Thyroid gland (tissue), 4 donors: ENCODE measurements around the gene TFCP2L1. TPM values are rescaled to one million over a fixed set of nuclear protein-coding genes. Genes with fewer than 3 reads are reported as not detected.

ENCODE experiments used
- DNase-seq, 2 donors: peaks; one replicate each; pipeline ENCODE4 v3.0.0-alpha.2; 2019
- H3K27ac ChIP-seq, 3 donors: fragments of 200-600 bp; sonication (generic); 1 replicate in 2 of 3; 2 replicates in 1 of 3; pipeline ENCODE4 v1.5.1; 2016 to 2019; ENCODE audit warnings: mild to moderate bottlenecking in 1 of 3, moderate library complexity in 1 of 3
- H3K27me3 ChIP-seq: fragments of 200-600 bp; sonication (generic); one replicate; pipeline ENCODE4 v1.5.1; 2019
- H3K36me3 ChIP-seq, 2 donors: fragments of 200-600 bp; sonication (generic); one replicate each; pipeline ENCODE4 v1.5.1; 2016 to 2019
- H3K4me1 ChIP-seq, 2 donors: fragments of 200-600 bp; sonication (generic); one replicate each; pipeline ENCODE4 v1.5.1; 2017 to 2019
- H3K4me3 ChIP-seq, 3 donors: fragments of 200-600 bp; sonication (generic); replicated peaks in 1 of 3; 1 replicate in 2 of 3; 2 replicates in 1 of 3; pipeline ENCODE4 v1.5.1; 2016; ENCODE audit warnings: mild to moderate bottlenecking in 1 of 3
- H3K9me3 ChIP-seq: fragments of 200-600 bp; sonication (generic); one replicate; pipeline ENCODE4 v1.5.1; 2017
- CTCF ChIP-seq, 6 experiments: fragments of 200-600 bp in 3 of 6; fragments of 450-650 bp in 3 of 6; sonication (generic) in 3 of 6; IDR thresholded peaks; one replicate each; pipeline ENCODE4 v1.5.1; 2016 to 2019; ENCODE audit warnings: antibody characterized with exemption in 6 of 6, mild to moderate bottlenecking in 2 of 6, inconsistent platforms in 1 of 6, moderate library complexity in 1 of 6
- POLR2A ChIP-seq, 2 donors: fragments of 450-650 bp; IDR thresholded peaks; one replicate each; pipeline ENCODE4 v1.6.1; 2017; ENCODE audit warnings: antibody characterized with exemption in 2 of 2, mild to moderate bottlenecking in 2 of 2, moderate library complexity in 1 of 2
- WGBS, 2 donors: methylation state at CpG; one replicate each; pipeline ENCODE4 v1.1.5; 2017; 5-methylcytosine and 5-hydroxymethylcytosine counted together
- intact Hi-C: fragments of 100-400 bp; cut with DNase I; formaldehyde crosslinking; loops from one replicate; pipeline ENCODE4 v1.15.1; 2023
- total RNA-seq, 4 donors: library from RNA; depleted of rRNA; stranded (reverse); fragments of >200 nt; gene quantifications; one replicate each; pipeline ENCODE4 v1.2.3, GENCODE V29; 2016

The TFCP2L1 gene
- total RNA-seq, 4 donors from 2014 or later = 97.4 to 188 (median 146) TPM

- Histone ChIP-seq H3K4me3 (no peak overlapping the region), H3K27me3 (no peaks in the 10 kb centered on the region), H3K27ac (no peak overlapping the region), H3K36me3 (no peaks in the 10 kb centered on the region), H3K4me1 (peaks cover 24 to 43% of the 10 kb centered on the region in 2 donors), H3K9me3 (no peaks in the 10 kb centered on the region)
- TF ChIP-seq CTCF (IDR thresholded peaks at IDR 0.05) (no peak), POLR2A (IDR thresholded peaks at IDR 0.05) (no peak)
- intact Hi-C loops = no loop called here
- no peak for DNase-seq
- WGBS, 2 donors = 89 to 97% methylated on average over 10 of the region's 10 CpGs
Observed at GRCh38 chr2:121199281-121200010, 85.6 kb downstream of the TFCP2L1 start.

DNA sequence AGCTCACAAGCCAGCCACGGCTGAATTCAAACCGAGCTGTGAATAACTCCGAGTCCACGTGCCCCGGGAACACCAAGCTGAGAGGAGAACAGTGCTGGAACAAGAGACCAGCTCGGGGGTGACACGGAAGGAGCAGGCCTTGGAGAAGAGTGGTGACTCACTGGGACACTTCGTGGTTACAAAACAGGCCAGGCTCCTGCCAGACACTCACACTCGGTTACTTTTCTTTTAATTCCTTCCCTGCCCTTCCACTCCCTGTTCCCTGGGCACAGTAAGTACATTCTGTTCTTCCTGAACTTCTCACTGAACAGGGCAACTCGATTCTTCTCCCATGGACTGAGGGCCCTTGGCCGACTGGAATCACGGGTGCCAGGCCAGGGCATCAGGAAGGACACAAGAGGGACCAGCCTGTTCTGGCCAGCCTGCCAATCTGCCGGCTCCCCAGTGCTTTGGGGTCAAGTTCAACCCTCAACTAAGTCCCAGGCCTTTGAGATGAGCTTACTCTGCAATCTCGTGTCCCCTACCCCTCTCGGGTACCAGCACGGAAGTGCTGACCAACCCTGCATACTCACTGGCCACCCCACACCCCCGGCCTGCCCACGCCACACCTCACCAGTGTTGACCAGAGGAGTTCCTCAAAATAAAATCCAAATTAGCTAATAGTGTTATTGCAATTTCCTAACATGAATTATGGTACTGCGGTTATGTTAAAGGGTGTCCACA lies 87.5 kb downstream of the TFCP2L1 start:
- peak; percentile 92 to 94 for DNase-seq
- Histone ChIP-seq H3K27me3 (no peaks in the 10 kb centered on the region), H3K36me3 (no peaks in the 10 kb centered on the region), H3K9me3 (no peaks in the 10 kb centered on the region), H3K4me1 (peaks cover 24 to 43% of the 10 kb centered on the region in 2 donors), H3K4me3 (no peak overlapping the region), H3K27ac (peak overlapping the region; percentile 77 to 94 (median 92))
- intact Hi-C loops = no loop called here
- TF ChIP-seq POLR2A (IDR thresholded peaks at IDR 0.05) (peak in 1 of 2 donors; percentile 20), CTCF (IDR thresholded peaks at IDR 0.05) (no peak)
- 61 to 67% methylated on average over 19 of the region's 19 CpGs for WGBS, 2 donors

- TF ChIP-seq CTCF (IDR thresholded peaks at IDR 0.05) = no peak
- no peak for TF ChIP-seq POLR2A (IDR thresholded peaks at IDR 0.05)
- H3K27me3 ChIP-seq = no peaks in the 10 kb centered on the region
- peaks cover 24 to 50% of the 10 kb centered on the region in 2 donors for H3K4me1 ChIP-seq
- H3K4me3 ChIP-seq = no peak overlapping the region
- WGBS, 2 donors = 88 to 89% methylated on average over 5 to 7 of the region's 8 CpGs
- H3K36me3 ChIP-seq = no peaks in the 10 kb centered on the region
- no peak for DNase-seq
- intact Hi-C loops = no loop called here
- peak overlapping the region; percentile 77 to 92 (median 78) for H3K27ac ChIP-seq
- no peaks in the 10 kb centered on the region for H3K9me3 ChIP-seq
Observed at GRCh38 chr2:121196849-121197155, 88.2 kb downstream of the TFCP2L1 start.

- no peaks in the 10 kb centered on the region for H3K9me3 ChIP-seq
- H3K36me3 ChIP-seq = no peaks in the 10 kb centered on the region
- WGBS, 2 donors = 81 to 86% methylated on average over 14 to 16 of the region's 19 CpGs
- DNase-seq = peak; percentile 80 to 91
- no peak for TF ChIP-seq CTCF (IDR thresholded peaks at IDR 0.05)
- peaks cover 24 to 55% of the 10 kb centered on the region in 2 donors for H3K4me1 ChIP-seq
- intact Hi-C loops = no loop called here
- H3K27ac ChIP-seq = peak overlapping the region; percentile 77 to 92 (median 78)
- no peaks in the 10 kb centered on the region for H3K27me3 ChIP-seq
- no peak overlapping the region for H3K4me3 ChIP-seq
Observed at GRCh38 chr2:121196132-121196848, 88.7 kb downstream of the TFCP2L1 start.
